Stimulated activated CD4-positive, alpha-beta T cell treated with anti-CD3 and anti-CD28 coated beads, Interleukin-1b, Interleukin-23, amount 100 ng/mL, for 48 hours (primary cell): ENCODE results near the gene EIF4A3.

ENCODE experiments used
- DNase-seq: peaks from one replicate; pipeline ENCODE4 v3.0.0-alpha.2; 2020

EIF4A3 gene

DNA sequence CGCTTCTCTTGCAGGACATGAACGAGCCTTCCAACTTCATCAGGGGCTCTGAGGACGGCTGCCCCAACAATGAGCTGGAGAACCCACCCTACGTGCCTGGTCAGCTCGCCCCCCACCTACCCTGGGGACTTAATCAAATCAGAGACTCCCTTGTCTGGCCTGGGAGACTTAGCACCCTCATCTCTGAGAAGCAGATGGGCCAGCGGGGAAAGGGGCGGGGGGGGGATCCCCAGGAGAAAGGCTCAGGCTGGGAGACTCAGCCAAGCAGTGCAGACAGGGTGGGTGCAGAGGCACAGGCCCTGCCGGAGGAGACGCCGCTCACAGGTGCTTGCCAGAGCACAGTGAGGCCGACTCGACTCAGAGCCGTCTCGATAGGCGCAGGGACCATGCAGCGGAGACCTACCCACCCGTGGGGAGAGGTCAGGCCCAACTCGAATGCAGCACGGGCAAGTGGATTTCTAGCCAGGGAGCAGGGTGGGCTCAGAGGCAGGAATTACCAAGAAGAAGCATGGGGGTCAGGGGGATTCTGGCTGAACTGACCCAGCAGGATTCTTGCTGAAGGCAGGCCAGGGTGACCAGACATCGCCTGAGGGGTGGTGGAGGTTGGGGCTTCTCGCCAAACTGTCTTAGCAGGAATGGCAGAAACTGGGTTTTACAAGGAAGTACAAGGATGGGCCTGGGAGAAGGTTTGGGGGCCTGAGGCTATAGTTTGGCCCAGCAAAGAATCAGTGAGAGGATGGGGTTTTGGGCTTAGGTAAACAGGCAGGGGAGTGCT lies 35.8 kb downstream of the EIF4A3 start:
- DNase-seq, result no peak

DNA sequence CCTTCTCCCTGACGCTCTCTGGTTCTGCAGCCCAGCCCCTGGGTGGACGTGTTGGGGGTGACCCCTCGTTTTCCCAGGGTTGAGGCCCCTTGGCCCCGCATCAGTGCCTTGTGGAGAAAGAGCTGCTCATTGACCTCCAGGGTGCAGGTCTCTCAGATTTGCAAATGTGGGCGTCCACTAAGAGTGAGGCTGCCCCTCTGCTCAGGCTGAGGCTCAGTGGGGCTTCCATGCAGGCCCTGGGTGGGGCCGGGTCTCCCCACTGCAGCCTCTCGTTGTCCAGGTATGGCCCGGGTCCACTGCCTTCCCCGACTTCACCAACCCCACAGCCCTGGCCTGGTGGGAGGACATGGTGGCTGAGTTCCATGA lies 36.5 kb downstream of the EIF4A3 start:
- no peak for DNase-seq

DNA sequence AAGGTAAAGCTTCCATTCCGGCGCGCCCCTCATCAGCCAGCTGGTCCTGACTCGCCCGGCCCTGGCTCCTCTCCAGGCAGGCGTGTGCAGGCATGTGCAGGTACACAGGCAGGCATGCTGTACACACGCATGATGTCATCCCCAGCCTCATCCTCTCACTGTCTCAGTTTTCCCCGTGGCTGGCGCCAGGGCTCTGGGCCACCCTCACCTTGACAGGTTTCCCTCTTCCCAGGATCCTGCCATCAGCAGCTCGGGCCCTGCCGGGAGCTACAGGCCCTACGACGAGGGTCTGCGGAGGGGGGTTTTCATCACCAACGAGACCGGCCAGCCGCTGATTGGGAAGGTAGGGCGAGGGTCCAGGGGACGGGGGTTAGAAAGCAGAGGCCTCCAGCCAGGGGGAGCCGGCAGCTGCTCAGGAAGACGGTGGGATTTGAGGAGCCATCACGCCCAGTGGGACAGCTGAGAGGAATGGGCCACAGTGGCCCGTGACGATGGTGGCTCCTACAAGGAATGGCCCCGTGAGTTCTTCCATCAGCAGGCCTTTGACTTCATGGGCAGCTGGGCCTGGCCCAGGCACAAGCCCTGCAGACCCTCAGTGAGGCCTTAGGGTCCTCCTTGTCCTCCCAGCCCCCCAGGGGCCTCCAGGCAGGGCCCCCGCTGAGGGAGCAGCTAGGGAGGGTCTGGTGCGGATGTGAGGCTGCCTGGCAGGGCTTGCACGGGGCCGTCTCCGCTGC lies 37.0 kb downstream of the EIF4A3 start:
- DNase-seq, result no peak

DNA sequence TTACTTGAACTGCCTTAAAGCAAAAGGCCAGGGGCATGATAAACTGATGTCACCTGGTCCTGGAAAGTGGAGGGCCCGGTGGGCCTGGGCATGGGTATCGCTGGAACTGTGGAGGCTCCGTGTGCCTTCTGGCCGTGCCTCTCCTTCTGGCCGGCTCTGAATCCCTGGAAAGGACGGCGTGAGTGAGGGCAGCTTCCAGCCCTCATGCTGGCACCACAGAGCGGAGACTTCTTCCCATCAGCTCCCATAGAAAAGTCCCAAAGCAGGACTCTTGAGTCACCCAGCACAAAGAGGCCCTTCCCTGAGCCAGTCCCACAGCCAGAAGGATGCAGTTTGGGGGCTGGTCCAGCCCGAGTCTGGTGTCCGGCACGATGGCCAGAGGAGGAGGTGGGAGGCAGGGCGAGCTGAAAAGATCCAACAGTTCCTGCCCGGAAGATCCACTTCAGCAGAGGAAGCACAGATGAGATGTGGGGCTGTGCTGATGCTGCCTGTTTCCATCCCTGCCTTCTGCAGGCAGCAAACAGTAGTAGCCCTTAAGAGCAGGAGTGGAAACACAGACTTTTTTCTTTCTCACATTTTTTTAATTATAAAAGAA lies 37.8 kb downstream of the EIF4A3 start:
- no peak for DNase-seq

DNA sequence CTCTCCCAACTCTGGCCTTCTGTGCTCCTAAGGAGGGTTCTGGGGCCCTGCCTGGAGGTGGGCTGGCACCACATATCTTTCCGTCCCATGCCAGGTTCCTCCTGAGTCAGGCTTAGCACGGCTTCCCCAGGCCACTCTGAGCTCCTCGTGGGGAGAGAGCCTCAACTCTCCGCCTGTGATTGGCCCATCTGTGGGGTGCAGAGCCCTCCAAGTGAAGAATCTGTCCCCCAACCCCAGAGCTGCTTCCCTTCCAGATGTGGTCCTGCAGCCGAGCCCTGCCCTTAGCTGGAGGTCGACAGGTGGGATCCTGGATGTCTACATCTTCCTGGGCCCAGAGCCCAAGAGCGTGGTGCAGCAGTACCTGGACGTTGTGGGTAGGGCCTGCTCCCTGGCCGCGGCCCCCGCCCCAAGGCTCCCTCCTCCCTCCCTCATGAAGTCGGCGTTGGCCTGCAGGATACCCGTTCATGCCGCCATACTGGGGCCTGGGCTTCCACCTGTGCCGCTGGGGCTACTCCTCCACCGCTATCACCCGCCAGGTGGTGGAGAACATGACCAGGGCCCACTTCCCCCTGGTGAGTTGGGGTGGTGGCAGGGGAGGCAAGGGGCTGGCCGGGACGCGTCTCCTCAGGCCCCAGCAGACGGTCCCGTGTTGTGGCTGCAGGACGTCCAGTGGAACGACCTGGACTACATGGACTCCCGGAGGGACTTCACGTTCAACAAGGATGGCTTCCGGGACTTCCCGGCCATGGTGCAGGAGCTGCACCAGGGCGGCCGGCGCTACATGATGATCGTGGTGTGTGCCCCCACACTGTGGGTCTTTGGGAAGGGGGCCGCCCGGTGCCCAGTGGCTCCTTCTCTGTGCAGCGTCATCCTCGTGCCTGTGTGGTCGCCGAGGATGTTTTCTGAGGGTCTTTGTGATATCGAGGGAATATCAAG lies 38.6 kb downstream of the EIF4A3 start:
- no peak for DNase-seq

DNA sequence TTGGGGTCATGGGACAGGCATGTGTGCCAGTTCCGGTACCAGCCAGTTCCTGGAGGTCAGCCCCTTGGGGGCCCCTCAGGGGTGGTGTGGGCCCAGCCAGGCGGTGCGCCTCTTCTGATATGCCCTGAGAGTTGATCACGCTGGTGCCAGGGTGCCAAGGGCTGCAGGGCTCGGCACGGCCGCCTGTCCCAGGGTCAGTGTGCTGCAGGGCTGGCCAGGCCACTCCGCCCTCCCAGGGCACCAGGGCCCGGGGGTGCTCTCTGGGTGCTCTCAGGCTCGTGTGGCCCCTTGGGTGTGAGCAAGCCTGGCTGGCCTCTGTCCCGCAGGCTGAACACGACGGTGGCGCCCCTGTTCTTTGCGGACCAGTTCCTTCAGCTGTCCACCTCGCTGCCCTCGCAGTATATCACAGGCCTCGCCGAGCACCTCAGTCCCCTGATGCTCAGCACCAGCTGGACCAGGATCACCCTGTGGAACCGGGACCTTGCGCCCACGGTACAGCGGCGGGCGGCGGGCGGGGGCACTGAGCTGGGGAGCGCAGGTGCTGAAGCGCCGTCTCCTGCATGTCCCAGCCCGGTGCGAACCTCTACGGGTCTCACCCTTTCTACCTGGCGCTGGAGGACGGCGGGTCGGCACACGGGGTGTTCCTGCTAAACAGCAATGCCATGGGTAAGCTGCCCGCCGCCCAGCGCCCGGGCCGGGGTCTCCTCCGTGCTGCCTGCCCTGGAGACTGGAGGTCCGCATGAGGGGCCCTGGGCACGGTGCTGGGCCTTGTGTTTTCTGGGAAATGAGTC lies 39.5 kb downstream of the EIF4A3 start:
- no peak for DNase-seq

DNA sequence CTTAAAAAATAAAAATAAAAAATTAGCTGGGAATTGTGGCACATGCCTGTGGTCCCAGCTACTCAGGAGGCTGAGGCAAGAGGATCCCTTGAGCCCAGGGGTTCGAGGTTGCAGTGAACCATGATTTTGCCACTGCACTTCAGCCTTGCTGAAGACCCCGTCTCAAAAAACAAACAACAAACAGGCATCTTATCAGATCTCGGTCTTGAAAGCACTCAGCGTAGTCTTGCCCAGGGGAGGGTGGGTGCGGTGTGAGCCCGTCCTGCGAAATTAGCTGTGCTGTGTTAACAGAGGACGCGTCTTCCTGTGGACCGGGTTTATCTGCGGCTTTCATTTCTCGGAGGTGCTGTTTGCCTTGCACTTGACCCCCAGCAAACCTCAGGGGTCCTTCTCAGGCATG lies 40.2 kb downstream of the EIF4A3 start:
- DNase-seq, result no peak

DNA sequence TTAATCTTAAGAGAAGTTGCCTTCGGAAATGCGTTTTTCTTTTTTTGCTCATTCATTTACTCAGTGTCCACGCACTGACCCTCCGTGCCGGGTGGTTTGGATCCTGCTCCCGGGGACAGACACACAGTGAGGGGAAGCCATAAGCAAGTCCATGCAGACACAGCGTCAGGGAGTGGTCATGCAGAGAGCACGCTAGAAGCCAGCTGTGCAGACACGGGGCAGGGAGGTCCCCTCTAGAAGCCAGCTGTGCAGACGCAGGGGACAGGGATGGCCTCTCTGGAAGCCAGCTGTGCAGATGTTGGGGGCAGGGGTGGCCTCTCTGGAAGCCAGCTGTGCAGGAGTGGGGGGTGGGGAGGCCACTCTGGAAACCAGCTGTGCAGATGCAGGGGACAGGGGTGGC lies 40.8 kb downstream of the EIF4A3 start:
- no peak for DNase-seq

DNA sequence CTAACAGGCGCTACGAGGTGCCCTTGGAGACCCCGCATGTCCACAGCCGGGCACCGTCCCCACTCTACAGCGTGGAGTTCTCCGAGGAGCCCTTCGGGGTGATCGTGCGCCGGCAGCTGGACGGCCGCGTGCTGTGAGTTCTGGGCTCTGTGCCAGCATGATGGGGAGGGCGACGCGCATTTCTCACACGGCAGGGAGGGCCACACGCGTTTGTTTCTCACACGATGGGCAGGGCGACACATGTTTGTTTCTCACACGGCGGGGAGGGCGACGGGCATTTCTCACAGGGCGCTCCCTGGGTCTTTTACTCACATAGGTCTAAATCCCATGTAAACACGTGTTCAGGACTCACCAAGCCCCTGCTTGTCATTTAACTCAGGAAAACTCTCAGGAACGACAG lies 41.2 kb downstream of the EIF4A3 start:
- no peak for DNase-seq

DNA sequence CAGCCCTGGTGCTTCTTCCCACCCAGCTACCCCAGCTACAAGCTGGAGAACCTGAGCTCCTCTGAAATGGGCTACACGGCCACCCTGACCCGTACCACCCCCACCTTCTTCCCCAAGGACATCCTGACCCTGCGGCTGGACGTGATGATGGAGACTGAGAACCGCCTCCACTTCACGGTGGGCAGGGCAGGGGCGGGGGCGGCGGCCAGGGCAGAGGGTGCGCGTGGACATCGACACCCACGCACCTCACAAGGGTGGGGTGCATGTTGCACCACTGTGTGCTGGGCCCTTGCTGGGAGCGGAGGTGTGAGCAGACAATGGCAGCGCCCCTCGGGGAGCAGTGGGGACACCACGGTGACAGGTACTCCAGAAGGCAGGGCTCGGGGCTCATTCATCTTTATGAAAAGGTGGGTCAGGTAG lies 42.0 kb downstream of the EIF4A3 start:
- no peak for DNase-seq

DNA sequence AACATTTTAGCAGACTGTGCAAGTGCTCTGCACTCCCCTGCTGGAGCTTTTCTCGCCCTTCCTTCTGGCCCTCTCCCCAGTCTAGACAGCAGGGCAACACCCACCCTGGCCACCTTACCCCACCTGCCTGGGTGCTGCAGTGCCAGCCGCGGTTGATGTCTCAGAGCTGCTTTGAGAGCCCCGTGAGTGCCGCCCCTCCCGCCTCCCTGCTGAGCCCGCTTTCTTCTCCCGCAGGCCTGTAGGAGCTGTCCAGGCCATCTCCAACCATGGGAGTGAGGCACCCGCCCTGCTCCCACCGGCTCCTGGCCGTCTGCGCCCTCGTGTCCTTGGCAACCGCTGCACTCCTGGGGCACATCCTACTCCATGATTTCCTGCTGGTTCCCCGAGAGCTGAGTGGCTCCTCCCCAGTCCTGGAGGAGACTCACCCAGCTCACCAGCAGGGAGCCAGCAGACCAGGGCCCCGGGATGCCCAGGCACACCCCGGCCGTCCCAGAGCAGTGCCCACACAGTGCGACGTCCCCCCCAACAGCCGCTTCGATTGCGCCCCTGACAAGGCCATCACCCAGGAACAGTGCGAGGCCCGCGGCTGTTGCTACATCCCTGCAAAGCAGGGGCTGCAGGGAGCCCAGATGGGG lies 42.5 kb downstream of the EIF4A3 start:
- no peak for DNase-seq

DNA sequence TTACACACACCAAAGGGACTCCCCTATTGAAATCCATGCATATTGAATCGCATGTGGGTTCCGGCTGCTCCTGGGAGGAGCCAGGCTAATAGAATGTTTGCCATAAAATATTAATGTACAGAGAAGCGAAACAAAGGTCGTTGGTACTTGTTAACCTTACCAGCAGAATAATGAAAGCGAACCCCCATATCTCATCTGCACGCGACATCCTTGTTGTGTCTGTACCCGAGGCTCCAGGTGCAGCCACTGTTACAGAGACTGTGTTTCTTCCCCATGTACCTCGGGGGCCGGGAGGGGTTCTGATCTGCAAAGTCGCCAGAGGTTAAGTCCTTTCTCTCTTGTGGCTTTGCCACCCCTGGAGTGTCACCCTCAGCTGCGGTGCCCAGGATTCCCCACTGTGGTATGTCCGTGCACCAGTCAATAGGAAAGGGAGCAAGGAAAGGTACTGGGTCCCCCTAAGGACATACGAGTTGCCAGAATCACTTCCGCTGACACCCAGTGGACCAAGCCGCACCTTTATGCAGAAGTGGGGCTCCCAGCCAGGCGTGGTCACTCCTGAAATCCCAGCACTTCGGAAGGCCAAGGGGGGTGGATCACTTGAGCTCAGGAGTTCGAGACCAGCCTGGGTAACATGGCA lies 43.4 kb downstream of the EIF4A3 start:
- no peak for DNase-seq

DNA sequence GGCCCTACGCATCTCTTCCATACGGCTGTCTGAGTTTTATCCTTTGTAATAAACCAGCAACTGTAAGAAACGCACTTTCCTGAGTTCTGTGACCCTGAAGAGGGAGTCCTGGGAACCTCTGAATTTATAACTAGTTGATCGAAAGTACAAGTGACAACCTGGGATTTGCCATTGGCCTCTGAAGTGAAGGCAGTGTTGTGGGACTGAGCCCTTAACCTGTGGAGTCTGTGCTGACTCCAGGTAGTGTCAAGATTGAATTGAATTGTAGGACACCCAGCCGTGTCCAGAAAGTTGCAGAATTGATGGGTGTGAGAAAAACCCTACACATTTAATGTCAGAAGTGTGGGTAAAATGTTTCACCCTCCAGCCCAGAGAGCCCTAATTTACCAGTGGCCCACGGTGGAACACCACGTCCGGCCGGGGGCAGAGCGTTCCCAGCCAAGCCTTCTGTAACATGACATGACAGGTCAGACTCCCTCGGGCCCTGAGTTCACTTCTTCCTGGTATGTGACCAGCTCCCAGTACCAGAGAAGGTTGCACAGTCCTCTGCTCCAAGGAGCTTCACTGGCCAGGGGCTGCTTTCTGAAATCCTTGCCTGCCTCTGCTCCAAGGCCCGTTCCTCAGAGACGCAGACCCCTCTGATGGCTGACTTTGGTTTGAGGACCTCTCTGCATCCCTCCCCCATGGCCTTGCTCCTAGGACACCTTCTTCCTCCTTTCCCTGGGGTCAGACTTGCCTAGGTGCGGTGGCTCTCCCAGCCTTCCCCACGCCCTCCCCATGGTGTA lies 44.1 kb downstream of the EIF4A3 start:
- DNase-seq, result no peak

DNA sequence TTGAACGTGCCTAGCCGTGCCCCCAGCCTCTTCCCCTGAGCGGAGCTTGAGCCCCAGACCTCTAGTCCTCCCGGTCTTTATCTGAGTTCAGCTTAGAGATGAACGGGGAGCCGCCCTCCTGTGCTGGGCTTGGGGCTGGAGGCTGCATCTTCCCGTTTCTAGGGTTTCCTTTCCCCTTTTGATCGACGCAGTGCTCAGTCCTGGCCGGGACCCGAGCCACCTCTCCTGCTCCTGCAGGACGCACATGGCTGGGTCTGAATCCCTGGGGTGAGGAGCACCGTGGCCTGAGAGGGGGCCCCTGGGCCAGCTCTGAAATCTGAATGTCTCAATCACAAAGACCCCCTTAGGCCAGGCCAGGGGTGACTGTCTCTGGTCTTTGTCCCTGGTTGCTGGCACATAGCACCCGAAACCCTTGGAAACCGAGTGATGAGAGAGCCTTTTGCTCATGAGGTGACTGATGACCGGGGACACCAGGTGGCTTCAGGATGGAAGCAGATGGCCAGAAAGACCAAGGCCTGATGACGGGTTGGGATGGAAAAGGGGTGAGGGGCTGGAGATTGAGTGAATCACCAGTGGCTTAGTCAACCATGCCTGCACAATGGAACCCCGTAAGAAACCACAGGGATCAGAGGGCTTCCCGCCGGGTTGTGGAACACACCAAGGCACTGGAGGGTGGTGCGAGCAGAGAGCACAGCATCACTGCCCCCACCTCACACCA lies 44.8 kb downstream of the EIF4A3 start:
- DNase-seq, result no peak

DNA sequence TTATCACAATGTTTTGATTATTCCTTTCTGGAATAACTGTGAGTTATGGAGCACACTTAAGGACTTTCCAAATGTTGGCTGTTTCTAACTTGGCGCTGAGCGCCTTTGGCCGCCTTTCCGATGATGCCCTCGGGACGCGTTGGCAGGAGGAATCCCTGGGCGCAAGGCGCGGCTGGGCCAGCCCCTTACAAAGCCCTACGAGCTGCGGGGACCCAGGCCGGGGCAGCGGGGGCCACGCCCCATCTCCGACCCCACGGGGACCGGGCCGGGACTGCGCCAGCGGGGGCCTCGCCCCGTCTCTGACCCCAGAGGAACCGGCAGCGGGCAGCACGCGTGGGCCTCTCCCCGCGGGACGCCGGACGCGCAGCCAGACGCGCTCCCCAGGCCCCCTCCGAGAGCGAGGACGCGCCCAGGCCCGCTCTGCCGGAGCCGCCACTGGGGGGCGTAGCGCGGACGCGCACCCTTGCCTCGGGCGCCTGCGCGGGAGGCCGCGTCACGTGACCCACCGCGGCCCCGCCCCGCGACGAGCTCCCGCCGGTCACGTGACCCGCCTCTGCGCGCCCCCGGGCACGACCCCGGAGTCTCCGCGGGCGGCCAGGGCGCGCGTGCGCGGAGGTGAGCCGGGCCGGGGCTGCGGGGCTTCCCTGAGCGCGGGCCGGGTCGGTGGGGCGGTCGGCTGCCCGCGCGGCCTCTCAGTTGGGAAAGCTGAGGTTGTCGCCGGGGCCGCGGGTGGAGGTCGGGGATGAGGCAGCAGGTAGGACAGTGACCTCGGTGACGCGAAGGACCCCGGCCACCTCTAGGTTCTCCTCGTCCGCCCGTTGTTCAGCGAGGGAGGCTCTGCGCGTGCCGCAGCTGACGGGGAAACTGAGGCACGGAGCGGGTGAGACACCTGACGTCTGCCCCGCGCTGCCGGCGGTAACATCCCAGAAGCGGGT lies 45.6 kb downstream of the EIF4A3 start, which contains the start of gene GAA:
GAA (plus strand) TSS at position 571 of the 935 bp plus-strand sequence. CDS start 3,006 bp downstream, outside the sequence.
- peak; percentile 81 for DNase-seq

DNA sequence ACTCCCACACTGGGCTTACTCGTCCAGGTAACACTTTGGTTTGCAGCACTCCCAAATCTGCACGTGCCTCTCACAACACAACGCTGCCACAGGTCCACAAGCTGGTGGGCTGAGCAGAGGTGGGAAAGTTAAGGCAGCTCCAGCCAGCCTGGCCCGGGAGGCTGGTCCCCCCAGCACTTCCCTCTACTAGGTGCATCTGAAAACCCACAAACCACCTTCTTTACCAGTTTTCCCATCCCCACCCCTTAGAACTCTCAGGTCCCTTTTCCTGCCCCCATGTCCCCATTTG lies 46.9 kb downstream of the EIF4A3 start:
- no peak for DNase-seq

DNA sequence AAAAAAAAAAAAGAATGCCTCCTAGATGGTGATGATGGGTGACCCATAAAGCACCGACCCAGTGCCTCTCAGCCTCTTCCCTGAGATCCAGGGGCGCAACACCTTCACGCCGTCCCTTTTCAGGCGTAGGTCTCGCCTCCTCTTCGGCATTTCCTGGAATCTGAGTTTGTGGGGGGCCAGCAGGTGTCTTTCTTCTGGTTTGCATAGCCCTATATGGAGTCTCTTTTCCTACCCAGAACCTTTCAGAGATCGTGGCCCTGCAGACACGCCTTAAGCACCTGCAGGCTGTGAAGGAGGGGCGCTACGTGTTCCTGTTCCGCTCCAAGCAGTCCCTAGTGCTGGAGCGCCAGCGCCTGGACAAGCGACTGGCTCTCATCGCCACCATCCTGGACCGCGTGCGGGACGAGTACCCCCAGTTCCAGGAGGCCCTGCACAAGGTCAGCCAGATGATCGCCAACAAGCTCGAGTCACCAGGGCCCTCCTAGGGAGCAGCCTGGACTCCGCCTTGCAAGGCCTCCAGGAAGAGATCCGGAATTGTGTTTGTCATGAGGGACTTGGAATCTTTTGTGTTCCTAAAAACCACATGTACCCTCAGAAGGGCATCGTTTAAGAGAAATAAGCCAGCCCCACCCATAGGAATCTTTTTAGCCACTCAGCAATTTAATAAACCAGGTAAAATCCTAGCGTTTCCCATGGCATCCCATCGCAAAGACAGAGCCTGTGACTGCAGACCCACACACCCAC lies 47.5 kb downstream of the EIF4A3 start:
- DNase-seq, result no peak
